NCI-H146 treated with DMSO at 0.1 percent for 48 hours (cell line): ENCODE results near the gene PHLPP1.
A peak's percentile ranks its signal among the peaks of the same experiment; 100 is the strongest.

Source experiments
- DNase-seq: peaks from one replicate; lab custom pipeline; 2025; ENCODE audit not compliant: unreplicated experiment; lab: John Stamatoyannopoulos, UW

Gene PHLPP1

GRCh38 chr18:62741118-62741566, 25.8 kb downstream of the PHLPP1 start:
- no peak for DNase-seq

GRCh38 chr18:62741584-62741983, 26.2 kb downstream of the PHLPP1 start:
- no peak for DNase-seq

GRCh38 chr18:62744076-62744968, 29.0 kb downstream of the PHLPP1 start:
- DNase-seq, result no peak

GRCh38 chr18:62745089-62745751, 29.9 kb downstream of the PHLPP1 start:
- DNase-seq, result no peak

- no peak for DNase-seq
Observed at GRCh38 chr18:62749389-62749788, 34.0 kb downstream of the PHLPP1 start.

- peak; percentile 59 for DNase-seq
Observed at GRCh38 chr18:62751341-62751821, 36.0 kb downstream of the PHLPP1 start.

- no peak for DNase-seq
Observed at GRCh38 chr18:62751977-62752376, 36.6 kb downstream of the PHLPP1 start.

GRCh38 chr18:62754026-62754425, 38.7 kb downstream of the PHLPP1 start:
- DNase-seq, result no peak

GRCh38 chr18:62755454-62755853, 40.1 kb downstream of the PHLPP1 start:
- no peak for DNase-seq

GRCh38 chr18:62755946-62756345, 40.6 kb downstream of the PHLPP1 start:
- DNase-seq, result no peak

- no peak for DNase-seq
Observed at GRCh38 chr18:62757399-62758010, 42.2 kb downstream of the PHLPP1 start.

- no peak for DNase-seq
Observed at GRCh38 chr18:62758591-62758990, 43.2 kb downstream of the PHLPP1 start.

- DNase-seq, result no peak
Observed at GRCh38 chr18:62759704-62760402, 44.5 kb downstream of the PHLPP1 start.

GRCh38 chr18:62760403-62760734, 45.0 kb downstream of the PHLPP1 start:
- no peak for DNase-seq

GRCh38 chr18:62763101-62763521, 47.8 kb downstream of the PHLPP1 start:
- no peak for DNase-seq

GRCh38 chr18:62766266-62766665, 50.9 kb downstream of the PHLPP1 start:
- no peak for DNase-seq

- DNase-seq, result no peak
Observed at GRCh38 chr18:62767321-62767720, 52.0 kb downstream of the PHLPP1 start.

- no peak for DNase-seq
Observed at GRCh38 chr18:62767836-62768557, 52.7 kb downstream of the PHLPP1 start.

- peak; percentile 75 for DNase-seq
Observed at GRCh38 chr18:62768558-62768943, 53.2 kb downstream of the PHLPP1 start.

- no peak for DNase-seq
Observed at GRCh38 chr18:62769216-62769615, 53.9 kb downstream of the PHLPP1 start.
